HepG2 (cell line): ENCODE results near the gene ATIC. TPM values are rescaled to one million over a fixed set of nuclear protein-coding genes. Genes with fewer than 3 reads are reported as not detected.

Experiments used
- ARNT2 ChIP-seq: sonication (generic); formaldehyde crosslinking; IDR thresholded peaks from 2 replicates; pipeline ENCODE4 v1.8.0; 2022; ENCODE audit warnings: mild to moderate bottlenecking, low read depth, missing genetic modification reagents, moderate library complexity
- CREB1 ChIP-seq, 2 experiments: fragments of 450-650 bp in 1 of 2; IDR thresholded peaks; 2 replicates each; pipeline ENCODE4 v1.6.1; 2016 to 2017; ENCODE audit warnings: control low read depth in 1 of 2, mild to moderate bottlenecking in 1 of 2, missing compliant biosample characterization in 1 of 2, missing genetic modification characterization in 1 of 2
- CTCF ChIP-seq: sonication (generic); formaldehyde crosslinking; IDR thresholded peaks from 2 replicates; pipeline ENCODE4 v1.5.0; 2020; ENCODE audit warnings: mild to moderate bottlenecking, missing genetic modification reagents, moderate library complexity
- KLF6 ChIP-seq: IDR thresholded peaks from 2 replicates; pipeline ENCODE4 v1.8.0; 2016; ENCODE audit warnings: missing biosample characterization, missing genetic modification reagents
- MAFK ChIP-seq, 2 experiments: IDR thresholded peaks in 1 of 2; conservative IDR thresholded peaks in 1 of 2; 2 replicates each; pipeline ENCODE4 v1.6.1; 2011; ENCODE audit warnings: improper control_type of control experiment in 2 of 2, low read length in 2 of 2
- NFAT5 ChIP-seq: sonication (generic); formaldehyde crosslinking; IDR thresholded peaks from 2 replicates; pipeline ENCODE4 v1.4.0; 2020; ENCODE audit warnings: missing genetic modification reagents
- NFE2L2 ChIP-seq: fragments of 150-350 bp; IDR thresholded peaks from 2 replicates; pipeline ENCODE4 v1.6.1; 2014; ENCODE audit warnings: low read length
- PRDM15 ChIP-seq: sonication (generic); formaldehyde crosslinking; IDR thresholded peaks from 2 replicates; pipeline ENCODE4 v1.4.0; 2020; ENCODE audit warnings: missing genetic modification reagents
- RAD21 ChIP-seq: fragments of 450-650 bp; formaldehyde crosslinking; IDR thresholded peaks from 2 replicates; pipeline ENCODE4 v1.5.0; 2020; ENCODE audit warnings: mild to moderate bottlenecking
- RFX3 ChIP-seq: IDR thresholded peaks from 2 replicates; pipeline ENCODE4 v1.6.1; 2016; ENCODE audit warnings: missing biosample characterization, missing genetic modification reagents
- SKIL ChIP-seq: sonication (generic); formaldehyde crosslinking; IDR thresholded peaks from 2 replicates; pipeline ENCODE4 v1.8.0; 2022; ENCODE audit warnings: missing genetic modification reagents, mild to moderate bottlenecking, moderate library complexity, borderline replicate concordance
- ZNF138 ChIP-seq: sonication (generic); formaldehyde crosslinking; IDR thresholded peaks from 2 replicates; pipeline ENCODE4 v1.5.0; 2020; ENCODE audit warnings: mild to moderate bottlenecking, low read depth, missing genetic modification reagents
- ZNF317 ChIP-seq: sonication (generic); formaldehyde crosslinking; IDR thresholded peaks from 2 replicates; pipeline ENCODE4 v1.5.0; 2020; ENCODE audit warnings: mild to moderate bottlenecking, missing genetic modification reagents
- ZNF724P ChIP-seq: sonication (generic); formaldehyde crosslinking; IDR thresholded peaks from 2 replicates; pipeline ENCODE4 v1.8.0; 2022; ENCODE audit warnings: missing genetic modification reagents, borderline replicate concordance
- ZSCAN21 ChIP-seq: sonication (generic); formaldehyde crosslinking; IDR thresholded peaks from 2 replicates; pipeline ENCODE4 v1.8.0; 2022; ENCODE audit warnings: mild to moderate bottlenecking, missing genetic modification reagents, moderate library complexity, borderline replicate concordance
- polyA plus RNA-seq, 8 experiments: library from polyadenylated mRNA; depleted of rRNA in 3 of 8; stranded (reverse) in 7 of 8; unstranded in 1 of 8; fragments of >200 nt; fragmentation: Illumina TruSeq in 4 of 8; extraction: Trizol in 4 of 8; gene quantifications; 2 replicates each; pipeline versions ENCODE4 v1.2.1 to v1.2.3, GENCODE V29; 2011 to 2016; ENCODE audit warnings: low read depth in 4 of 8, missing spikeins in 1 of 8, mixed read lengths in 1 of 8; ENCODE audit not compliant: insufficient read depth in 1 of 8
- total RNA-seq, 5 experiments: library from RNA; depleted of rRNA; stranded (reverse); fragments of >200 nt; fragmentation: Illumina TruSeq; extraction: Trizol; gene quantifications; 2 replicates each; pipeline ENCODE4 v1.2.3, GENCODE V29; 2016; ENCODE audit warnings: low read depth in 1 of 5

The ATIC gene
- total and polyA plus RNA-seq, 2 of the 13 experiments (the other 11 are each of a cell fraction or from before 2014, with no cell fraction given): 89.8 to 146 TPM

GRCh38 chr2:215269397-215270117 is 42.3 kb upstream of the ATIC start (continued):
- peak; percentile 77 for TF ChIP-seq CTCF (CRISPR knock-in tag)
- peak; percentile 95 to 96 for TF ChIP-seq MAFK (conservative IDR thresholded peaks at IDR 0.05 in 1 of 2, IDR thresholded peaks at IDR 0.05 in 1 of 2; ENCODE audit: low read length in 2 of 2)
- 0 out of 2 replicates have a peak, but pooled peaks have one; percentile 11 for TF ChIP-seq RAD21
- TF ChIP-seq ZNF724P (CRISPR knock-in tag): no peak
- TF ChIP-seq SKIL: no peak
- TF ChIP-seq ARNT2: no peak
- no peak for TF ChIP-seq ZSCAN21 (CRISPR knock-in tag)
- no peak for TF ChIP-seq ZNF317 (CRISPR knock-in tag)
- TF ChIP-seq KLF6 (CRISPR knock-in tag): no peak
- TF ChIP-seq RFX3 (CRISPR knock-in tag): no peak
- TF ChIP-seq PRDM15 (CRISPR knock-in tag): no peak
- peak; percentile 86 for TF ChIP-seq NFE2L2
- TF ChIP-seq ZNF138 (CRISPR knock-in tag): no peak
- TF ChIP-seq CREB1 (IDR thresholded peaks at IDR 0.05): no peak
- no peak for TF ChIP-seq CREB1 (CRISPR knock-in tag; IDR thresholded peaks at IDR 0.05)
- no peak for TF ChIP-seq NFAT5 (CRISPR knock-in tag)
